Glomerular visceral epithelial cell (primary cell): ENCODE measurements around the gene LSM11.

ENCODE experiments used
- DNase-seq: peaks from one replicate; pipeline ENCODE4 v3.0.0-alpha.2; 2016; ENCODE audit errors: extremely low spot score

LSM11 gene

DNA sequence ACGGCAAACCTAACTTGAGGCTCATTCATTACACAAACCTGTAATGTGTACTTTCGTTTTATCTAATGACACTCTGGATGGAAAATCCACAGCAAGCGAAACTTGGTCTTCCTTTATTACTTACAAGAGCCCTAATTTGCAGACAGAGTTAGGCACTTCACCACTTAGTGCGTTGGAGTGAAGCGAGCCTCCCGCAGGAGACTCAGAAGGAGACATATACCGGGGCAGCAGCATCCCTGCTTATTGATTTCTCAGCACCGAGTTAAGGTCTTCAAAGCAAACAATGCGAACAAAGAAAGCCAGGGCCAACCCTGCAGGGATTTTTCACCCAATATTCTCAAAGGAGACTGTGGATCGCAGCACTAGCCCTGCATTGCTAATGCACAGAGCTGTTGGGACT is 28.6 kb downstream of the LSM11 start:
- no peak for DNase-seq

DNA sequence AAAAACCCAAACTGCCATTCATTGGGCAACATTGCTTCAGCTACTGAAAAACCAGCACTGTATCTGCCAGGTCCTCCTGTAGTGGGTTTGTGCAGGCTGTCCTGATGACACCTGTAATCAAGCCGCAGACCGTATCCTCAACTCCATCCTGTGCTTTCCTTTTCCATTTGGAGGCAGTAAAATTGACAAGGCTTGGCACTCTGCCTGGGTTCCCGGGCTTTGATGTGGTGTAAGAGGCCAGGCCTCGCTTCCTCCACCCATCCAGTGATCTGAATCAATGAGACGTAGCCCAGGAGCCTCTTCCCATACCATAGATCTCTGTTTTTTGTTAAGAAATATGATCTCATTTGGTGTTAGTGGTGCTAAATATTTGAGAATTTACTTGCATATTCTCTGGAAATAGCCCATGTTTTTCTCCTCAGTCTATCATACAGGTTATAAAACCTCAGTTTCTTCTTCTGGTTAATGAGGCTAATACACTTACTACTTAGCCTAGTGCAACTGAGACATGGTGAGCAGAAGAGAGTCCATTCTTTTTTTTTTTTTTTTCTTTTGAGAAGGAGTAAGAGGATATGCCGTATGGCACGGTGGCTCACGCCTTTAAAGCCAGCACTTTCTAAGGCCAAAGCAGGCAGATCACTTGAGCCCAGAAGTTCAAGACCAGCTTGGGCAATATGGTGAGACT is 34.8 kb downstream of the LSM11 start:
- DNase-seq: peak; percentile 91

DNA sequence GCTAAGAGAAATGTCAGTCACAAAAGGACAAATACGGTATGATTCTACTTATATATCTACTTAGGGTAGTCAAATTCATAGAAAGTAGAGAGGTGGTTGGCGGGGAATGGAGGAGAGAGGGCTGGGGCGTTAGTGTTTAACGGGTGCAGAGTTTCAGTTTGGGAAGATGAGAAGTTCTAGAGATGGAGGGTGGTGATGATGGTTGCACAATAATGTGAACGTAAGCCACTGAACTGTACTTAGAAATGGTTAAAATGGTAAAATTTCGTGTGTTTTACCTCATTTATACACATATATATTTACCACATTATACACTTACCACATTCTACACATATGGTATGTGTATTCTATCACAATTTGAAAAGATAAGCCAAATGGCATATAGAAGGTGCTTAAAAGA is 35.7 kb downstream of the LSM11 start:
- no peak for DNase-seq

DNA sequence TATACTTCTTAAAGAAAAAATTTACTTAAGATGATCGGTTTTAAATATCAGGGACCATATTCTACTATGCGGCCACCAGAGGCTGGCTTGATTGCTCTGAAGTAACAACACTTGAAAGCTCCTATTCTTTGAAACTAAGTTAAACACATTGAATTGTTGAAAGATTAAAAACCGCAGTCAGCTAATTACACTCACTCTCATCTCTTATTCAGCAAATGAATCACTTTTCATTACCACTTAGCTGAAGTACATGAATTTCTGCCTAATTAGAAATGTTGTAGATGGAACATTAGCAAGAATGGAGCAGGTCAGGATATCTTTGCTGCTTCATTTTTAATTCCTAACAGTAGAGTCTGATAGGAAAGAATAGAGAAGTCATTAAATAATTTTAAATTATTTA is 42.3 kb downstream of the LSM11 start:
- no peak for DNase-seq

DNA sequence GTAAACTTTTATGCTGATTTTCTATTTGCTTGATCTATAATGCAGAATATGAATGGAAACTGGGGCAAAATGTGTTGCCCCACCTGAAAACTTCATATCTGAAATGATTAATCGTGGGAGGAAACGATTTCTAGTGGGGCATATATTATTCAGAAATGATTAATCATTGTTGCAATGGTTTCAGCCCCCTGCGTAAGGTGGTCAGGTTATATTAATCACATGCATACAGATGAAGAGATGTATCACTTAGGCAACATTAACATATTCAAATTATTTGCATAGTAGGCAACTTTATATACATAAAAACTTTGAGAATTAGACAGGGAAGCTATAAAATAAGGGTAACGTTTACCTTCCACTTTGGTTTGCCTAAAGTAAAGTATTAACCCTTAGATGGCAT is 49.8 kb downstream of the LSM11 start:
- DNase-seq: no peak

DNA sequence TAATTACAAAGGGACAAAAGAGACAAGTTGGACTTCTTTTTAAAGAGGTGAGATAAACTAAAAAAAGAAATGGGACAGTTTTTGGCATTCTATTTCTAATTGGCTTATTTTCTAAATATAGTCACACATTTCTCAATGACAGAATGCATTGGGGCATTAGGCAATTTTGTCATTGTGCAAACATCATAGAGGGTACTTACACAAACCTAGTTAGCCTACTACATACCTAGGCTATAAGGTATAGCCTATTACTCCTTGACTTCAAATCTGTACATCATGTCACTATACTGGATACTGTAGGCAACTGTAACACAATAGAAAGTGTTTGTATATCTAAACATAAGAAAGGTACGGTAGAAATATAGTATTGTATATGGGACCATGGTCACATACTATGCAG is 56.1 kb downstream of the LSM11 start:
- no peak for DNase-seq

DNA sequence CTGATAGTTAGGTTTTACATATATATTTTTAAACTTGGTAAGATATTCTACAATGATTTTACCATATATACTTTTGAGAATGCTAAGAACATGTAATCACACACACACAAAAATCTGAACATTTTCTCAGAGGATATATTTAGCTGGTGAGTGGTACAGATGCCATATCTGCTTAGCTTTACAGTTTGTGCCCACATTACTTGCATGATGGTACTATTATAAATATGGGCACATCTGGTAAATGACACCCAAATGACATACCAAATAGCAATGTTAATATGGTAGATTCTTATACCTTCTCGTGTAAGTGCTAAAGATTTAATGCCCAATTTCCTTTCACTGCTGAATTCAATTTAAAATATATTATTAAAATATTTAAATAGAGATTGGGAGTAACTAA is 56.6 kb downstream of the LSM11 start:
- DNase-seq: no peak

DNA sequence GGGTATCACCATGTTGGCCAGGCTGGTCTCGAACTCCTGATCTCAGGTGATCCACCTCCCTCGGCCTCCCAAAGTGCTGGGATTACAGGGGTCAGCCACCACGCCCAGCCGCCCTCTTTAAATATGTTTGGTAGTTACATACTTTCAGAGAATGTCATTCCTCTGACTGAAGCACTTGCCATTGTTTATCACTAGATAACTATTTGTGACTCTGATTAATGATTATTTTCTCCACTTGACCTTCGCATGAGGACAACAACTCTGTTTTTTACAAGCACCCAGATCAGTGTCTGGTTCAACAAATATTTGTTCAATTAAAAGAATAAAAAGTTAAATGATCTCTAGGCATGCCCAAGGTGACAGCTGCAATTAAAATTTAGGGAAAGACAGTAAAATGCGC is 59.2 kb downstream of the LSM11 start:
- no peak for DNase-seq

DNA sequence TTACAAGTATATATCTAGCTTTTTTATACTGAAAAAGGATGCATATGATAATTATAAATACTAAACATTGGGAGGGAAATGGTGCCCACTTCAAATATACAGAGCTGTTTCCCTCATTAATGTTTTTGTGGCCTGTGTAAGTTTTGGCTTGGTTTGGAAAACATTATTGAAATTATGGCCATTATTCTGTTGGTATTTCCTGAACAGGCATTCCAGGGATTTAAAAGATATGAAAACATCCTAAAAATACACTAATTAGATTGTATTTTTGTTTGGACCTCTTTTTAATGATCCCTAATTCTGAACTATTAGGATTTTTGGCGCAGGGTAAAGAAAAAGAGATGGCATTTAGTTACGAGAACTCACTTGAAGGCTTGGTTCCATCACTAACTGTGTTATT is 64.5 kb downstream of the LSM11 start:
- DNase-seq: no peak
